Measurements from ENCODE around the gene ACVRL1.

- TF ChIP-seq, protein P1, sequence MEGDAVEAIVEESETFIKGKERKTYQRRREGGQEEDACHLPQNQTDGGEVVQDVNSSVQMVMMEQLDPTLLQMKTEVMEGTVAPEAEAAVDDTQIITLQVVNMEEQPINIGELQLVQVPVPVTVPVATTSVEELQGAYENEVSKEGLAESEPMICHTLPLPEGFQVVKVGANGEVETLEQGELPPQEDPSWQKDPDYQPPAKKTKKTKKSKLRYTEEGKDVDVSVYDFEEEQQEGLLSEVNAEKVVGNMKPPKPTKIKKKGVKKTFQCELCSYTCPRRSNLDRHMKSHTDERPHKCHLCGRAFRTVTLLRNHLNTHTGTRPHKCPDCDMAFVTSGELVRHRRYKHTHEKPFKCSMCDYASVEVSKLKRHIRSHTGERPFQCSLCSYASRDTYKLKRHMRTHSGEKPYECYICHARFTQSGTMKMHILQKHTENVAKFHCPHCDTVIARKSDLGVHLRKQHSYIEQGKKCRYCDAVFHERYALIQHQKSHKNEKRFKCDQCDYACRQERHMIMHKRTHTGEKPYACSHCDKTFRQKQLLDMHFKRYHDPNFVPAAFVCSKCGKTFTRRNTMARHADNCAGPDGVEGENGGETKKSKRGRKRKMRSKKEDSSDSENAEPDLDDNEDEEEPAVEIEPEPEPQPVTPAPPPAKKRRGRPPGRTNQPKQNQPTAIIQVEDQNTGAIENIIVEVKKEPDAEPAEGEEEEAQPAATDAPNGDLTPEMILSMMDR (IDR thresholded peaks at IDR 0.05; ENCODE audit: low read length): no peak
- TF ChIP-seq EZH2 (optimal IDR thresholded peaks at IDR 0.05; ENCODE audit: low read depth, low read length) (no peak), EZH2phosphoT487 (IDR thresholded peaks at IDR 0.05; ENCODE audit: low read length) (no peak)
Observed at GRCh38 chr12:51871918-51872688, 35.2 kb upstream of the ACVRL1 start.
